T-helper 2 cell treated with Interferon-gamma antibody and Interleukin-4, amounts not matched to agents 5 μg/mL and 100 μg/mL, for 36 hours (primary cell): ENCODE data around the gene PLA2G2F.
"Not testable (repeated sequence)": the region's sequence is repeated elsewhere in the genome, so short reads cannot be mapped to it uniquely, and the experiment has no call there.

ENCODE experiments used
- DNase-seq: peaks from one replicate; pipeline ENCODE4 v3.0.0; 2021; ENCODE audit warnings: low spot score
- H3K27ac Mint-ChIP-seq: one replicate; pipeline ENCODE4 v1.8.0; 2021; ENCODE audit warnings: mild to moderate bottlenecking, mixed read lengths
- H3K27me3 Mint-ChIP-seq: one replicate; pipeline ENCODE4 v1.8.0; 2021; ENCODE audit warnings: low read depth, mixed read lengths
- H3K36me3 Mint-ChIP-seq: one replicate; pipeline ENCODE4 v1.8.0; 2021; ENCODE audit warnings: low read depth, mixed read lengths
- H3K4me1 Mint-ChIP-seq: one replicate; pipeline ENCODE4 v1.8.0; 2021; ENCODE audit warnings: low read depth, mixed read lengths
- H3K4me3 Mint-ChIP-seq: one replicate; pipeline ENCODE4 v1.8.0; 2022; ENCODE audit warnings: mild to moderate bottlenecking, moderate library complexity, mixed read lengths
- H3K9me3 Mint-ChIP-seq: one replicate; pipeline ENCODE4 v1.8.0; 2021; ENCODE audit warnings: mixed read lengths

PLA2G2F gene

DNA sequence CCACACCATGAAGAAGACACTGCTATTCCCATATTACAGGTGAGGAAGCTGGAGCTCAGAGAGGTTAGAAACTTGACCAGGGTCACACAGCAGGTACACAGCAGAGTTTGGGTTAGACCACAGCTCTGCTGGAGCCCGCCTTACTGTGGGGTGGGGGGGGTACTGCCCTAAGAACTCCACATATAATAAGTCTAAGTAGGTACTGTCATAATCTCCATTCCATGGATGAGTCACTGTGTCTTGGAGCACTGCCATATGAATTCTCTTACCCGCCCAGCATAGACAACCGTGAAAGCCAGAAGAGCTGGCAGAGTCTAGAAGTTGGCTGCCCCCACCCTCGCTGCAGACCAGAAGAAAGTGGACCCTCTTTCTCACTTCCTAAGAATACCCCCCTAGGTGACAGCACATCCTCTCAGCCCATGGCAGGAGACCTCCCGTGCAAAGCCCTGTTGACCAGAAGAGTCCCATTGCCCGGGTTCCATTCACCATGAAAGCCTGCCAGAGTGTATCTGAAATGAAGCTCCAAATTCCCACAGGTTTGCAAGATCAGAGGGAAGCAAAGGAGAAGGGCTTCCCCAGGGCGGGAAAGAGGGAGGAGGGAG lies 14.6 kb upstream of the PLA2G2F start:
- Mint-ChIP-seq H3K27me3 (peaks cover 9% of the 10 kb centered on the region), H3K27ac (no peak overlapping the region), H3K4me3 (no peak overlapping the region), H3K36me3 (no peaks in the 10 kb centered on the region), H3K9me3 (peaks cover 3% of the 10 kb centered on the region), H3K4me1 (no peaks in the 10 kb centered on the region)
- no peak for DNase-seq

- no peak overlapping the region for H3K4me3 Mint-ChIP-seq
- H3K4me1 Mint-ChIP-seq: no peaks in the 10 kb centered on the region
These were observed 14.0 kb upstream of the PLA2G2F start for GRCh38 chr1:20125100-20125499.

GRCh38 chr1:20126041-20126805 lies 12.9 kb upstream of the PLA2G2F start:
- H3K27me3 Mint-ChIP-seq: peaks cover 7% of the 10 kb centered on the region
- H3K27ac Mint-ChIP-seq: no peak overlapping the region
- H3K9me3 Mint-ChIP-seq: peaks cover 3% of the 10 kb centered on the region
- H3K4me3 Mint-ChIP-seq: no peak overlapping the region
- DNase-seq: no peak
- H3K36me3 Mint-ChIP-seq: no peaks in the 10 kb centered on the region
- no peaks in the 10 kb centered on the region for H3K4me1 Mint-ChIP-seq

More at GRCh38 chr1:20125100-20125499, 14.0 kb upstream of the PLA2G2F start:
- DNase-seq: no peak
- H3K9me3 Mint-ChIP-seq: peaks cover 3% of the 10 kb centered on the region
- no peak overlapping the region for H3K27ac Mint-ChIP-seq
- no peaks in the 10 kb centered on the region for H3K36me3 Mint-ChIP-seq
- H3K27me3 Mint-ChIP-seq: peaks cover 9% of the 10 kb centered on the region

- Mint-ChIP-seq H3K27me3 (peaks cover 7% of the 10 kb centered on the region), H3K27ac (no peak overlapping the region), H3K4me3 (no peak overlapping the region), H3K9me3 (peaks cover 3% of the 10 kb centered on the region), H3K36me3 (no peaks in the 10 kb centered on the region), H3K4me1 (no peaks in the 10 kb centered on the region)
- no peak for DNase-seq
These were observed 12.2 kb upstream of the PLA2G2F start for GRCh38 chr1:20126806-20127440.

- not testable (repeated sequence) for H3K4me1 Mint-ChIP-seq, H3K27ac Mint-ChIP-seq, H3K9me3 Mint-ChIP-seq, DNase-seq, H3K36me3 Mint-ChIP-seq, H3K4me3 Mint-ChIP-seq
- peaks cover 10% of the 10 kb centered on the region for H3K27me3 Mint-ChIP-seq
These were observed 8.6 kb upstream of the PLA2G2F start for GRCh38 chr1:20130518-20130917.

- no peak overlapping the region for H3K27ac Mint-ChIP-seq
- H3K27me3 Mint-ChIP-seq: peaks cover 10% of the 10 kb centered on the region
- H3K9me3 Mint-ChIP-seq: no peaks in the 10 kb centered on the region
- no peaks in the 10 kb centered on the region for H3K4me1 Mint-ChIP-seq
- DNase-seq: no peak
- no peaks in the 10 kb centered on the region for H3K36me3 Mint-ChIP-seq
- no peak overlapping the region for H3K4me3 Mint-ChIP-seq
These were observed 4.1 kb upstream of the PLA2G2F start for GRCh38 chr1:20134995-20135394.

- no peak for DNase-seq
- H3K9me3 Mint-ChIP-seq: no peaks in the 10 kb centered on the region
These were observed 2.9 kb upstream of the PLA2G2F start for GRCh38 chr1:20136249-20136648.

GRCh38 chr1:20137055-20137454 lies 2.1 kb upstream of the PLA2G2F start:
- no peaks in the 10 kb centered on the region for H3K4me1 Mint-ChIP-seq
- no peak overlapping the region for H3K4me3 Mint-ChIP-seq
- H3K27me3 Mint-ChIP-seq: peaks cover 8% of the 10 kb centered on the region
- no peaks in the 10 kb centered on the region for H3K36me3 Mint-ChIP-seq
- no peak for DNase-seq
- H3K9me3 Mint-ChIP-seq: no peaks in the 10 kb centered on the region
- H3K27ac Mint-ChIP-seq: no peak overlapping the region

More at GRCh38 chr1:20136249-20136648, 2.9 kb upstream of the PLA2G2F start:
- Mint-ChIP-seq H3K4me1 (no peaks in the 10 kb centered on the region), H3K27me3 (peaks cover 10% of the 10 kb centered on the region), H3K36me3 (no peaks in the 10 kb centered on the region), H3K27ac (no peak overlapping the region), H3K4me3 (no peak overlapping the region)

DNA sequence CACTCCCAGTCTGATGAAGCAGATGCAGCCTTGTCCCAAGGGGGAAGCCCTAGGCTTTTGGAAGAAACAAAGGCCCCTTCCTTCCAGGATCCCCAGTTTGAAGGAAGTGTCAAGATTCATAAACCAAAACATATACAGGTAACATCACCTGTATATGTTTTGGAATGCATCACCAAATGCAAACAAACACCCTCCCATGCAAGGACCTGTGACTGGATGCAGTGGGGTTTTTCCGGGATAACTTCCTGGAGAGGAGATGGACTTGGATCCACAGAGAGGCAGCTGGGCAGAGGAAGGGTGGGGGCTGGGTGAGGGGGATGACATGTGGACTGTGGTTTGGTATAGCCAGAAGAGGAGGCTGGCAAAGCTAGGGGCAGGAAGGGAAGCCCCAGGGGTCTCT lies 1.5 kb upstream of the PLA2G2F start:
- Mint-ChIP-seq H3K27me3 (peaks cover 6% of the 10 kb centered on the region), H3K4me1 (no peaks in the 10 kb centered on the region), H3K36me3 (no peaks in the 10 kb centered on the region), H3K4me3 (no peak overlapping the region), H3K27ac (no peak overlapping the region), H3K9me3 (no peaks in the 10 kb centered on the region)
- no peak for DNase-seq

DNA sequence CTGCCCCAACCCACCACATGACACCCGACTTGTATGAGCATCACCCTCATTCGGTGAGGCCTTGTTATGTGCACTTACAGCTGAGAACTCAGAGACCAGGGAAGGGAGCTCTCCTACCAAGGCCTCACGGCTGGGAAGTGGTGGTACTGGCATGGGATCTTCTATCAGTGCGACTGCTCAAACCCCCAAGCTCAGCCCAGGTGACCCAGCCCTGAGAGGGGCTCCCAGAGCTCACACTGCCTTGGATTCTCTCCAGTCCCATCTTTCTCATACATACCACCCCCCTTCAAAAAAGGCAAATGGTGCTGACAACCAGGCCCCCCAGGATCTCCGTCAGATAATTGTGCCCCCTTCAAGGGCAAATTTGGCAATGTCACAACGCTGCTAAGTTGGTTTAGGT lies 777 bp upstream of the PLA2G2F start:
- Mint-ChIP-seq H3K4me3 (no peak overlapping the region), H3K36me3 (no peaks in the 10 kb centered on the region), H3K27ac (no peak overlapping the region), H3K4me1 (no peaks in the 10 kb centered on the region), H3K27me3 (peaks cover 3% of the 10 kb centered on the region), H3K9me3 (no peaks in the 10 kb centered on the region)
- no peak for DNase-seq

DNA sequence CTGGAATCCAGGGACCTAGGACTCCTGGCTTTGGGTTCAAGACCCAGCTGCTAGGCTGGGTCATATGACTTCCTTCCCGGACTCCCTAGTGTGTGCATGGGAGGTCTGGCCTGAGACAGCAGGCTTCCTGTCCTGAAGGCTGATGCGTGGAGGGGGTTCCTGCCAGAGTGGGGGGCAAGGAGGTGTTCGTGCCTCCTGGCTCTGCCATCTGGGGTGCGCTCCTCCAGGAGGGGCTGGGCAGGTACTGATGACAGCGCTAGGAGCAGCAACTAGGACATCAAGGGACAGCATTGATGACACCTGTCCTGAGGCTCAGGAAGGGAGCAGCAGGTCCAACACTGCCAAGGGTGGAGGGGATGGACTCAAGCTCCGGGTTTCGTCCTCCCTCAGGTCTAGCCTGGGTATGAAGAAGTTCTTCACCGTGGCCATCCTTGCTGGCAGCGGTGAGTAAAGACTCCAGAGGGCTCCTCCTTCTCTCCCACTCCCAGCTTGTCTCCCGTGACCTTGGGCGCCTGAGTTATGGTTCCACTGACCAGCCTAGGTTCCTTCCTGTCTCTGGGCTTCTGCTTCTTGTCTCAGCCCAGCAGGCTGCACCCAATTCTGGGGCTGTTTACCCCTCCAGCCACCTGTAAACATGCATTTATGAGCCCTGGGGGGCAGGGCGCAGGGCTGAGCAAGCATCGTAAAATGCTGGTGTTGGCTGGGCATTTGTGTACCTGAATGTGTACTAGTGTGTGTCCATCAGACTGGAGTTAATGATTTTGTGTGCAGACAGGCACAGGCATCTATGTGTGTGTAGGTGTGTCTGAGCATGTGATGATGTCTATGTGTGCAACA lies 871 bp downstream of the PLA2G2F start:
- no peak overlapping the region for H3K4me3 Mint-ChIP-seq
- H3K9me3 Mint-ChIP-seq: no peaks in the 10 kb centered on the region
- H3K27me3 Mint-ChIP-seq: no peaks in the 10 kb centered on the region
- no peak overlapping the region for H3K27ac Mint-ChIP-seq
- H3K4me1 Mint-ChIP-seq: no peaks in the 10 kb centered on the region
- no peaks in the 10 kb centered on the region for H3K36me3 Mint-ChIP-seq
- no peak for DNase-seq

GRCh38 chr1:20141001-20141400 lies 1.9 kb downstream of the PLA2G2F start:
- Mint-ChIP-seq H3K9me3 (no peaks in the 10 kb centered on the region), H3K36me3 (no peaks in the 10 kb centered on the region), H3K4me1 (no peaks in the 10 kb centered on the region), H3K27me3 (no peaks in the 10 kb centered on the region), H3K27ac (no peak overlapping the region), H3K4me3 (no peak overlapping the region)
- no peak for DNase-seq

DNA sequence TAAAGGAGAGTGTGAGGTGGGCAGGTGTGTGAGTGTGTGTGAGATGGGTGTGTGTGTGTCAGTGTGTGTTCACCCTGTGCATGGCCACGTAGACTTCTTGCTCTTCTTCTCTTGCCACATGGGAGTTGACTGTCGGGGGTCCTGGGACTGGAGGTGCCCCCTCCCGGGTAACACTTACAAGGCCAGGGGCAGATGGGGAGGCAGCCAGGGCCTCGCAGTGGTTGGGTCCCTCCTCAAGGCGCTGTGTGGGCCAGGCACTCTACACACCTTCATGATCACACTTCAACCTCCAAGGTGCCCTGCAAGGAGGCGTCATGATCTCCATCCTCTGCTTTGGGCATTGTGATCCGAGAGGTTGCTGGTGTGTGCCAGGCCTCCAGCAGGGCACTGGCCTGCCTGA lies 2.3 kb downstream of the PLA2G2F start:
- H3K9me3 Mint-ChIP-seq: no peaks in the 10 kb centered on the region
- no peaks in the 10 kb centered on the region for H3K4me1 Mint-ChIP-seq
- no peak overlapping the region for H3K27ac Mint-ChIP-seq
- H3K36me3 Mint-ChIP-seq: no peaks in the 10 kb centered on the region
- H3K4me3 Mint-ChIP-seq: no peak overlapping the region
- no peaks in the 10 kb centered on the region for H3K27me3 Mint-ChIP-seq
- DNase-seq: no peak
